Pons (tissue), 1 donor: ENCODE data around the gene TBC1D22A.
A peak's percentile ranks its signal among the peaks of the same experiment; 100 is the strongest.
"Not testable (repeated sequence)": the region's sequence is repeated elsewhere in the genome, so short reads cannot be mapped to it uniquely, and the experiment has no call there.

ENCODE experiments used
- DNase-seq: peaks from one replicate; pipeline ENCODE4 v3.0.0-alpha.2; 2016; ENCODE audit warnings: low spot score

Gene TBC1D22A

DNA sequence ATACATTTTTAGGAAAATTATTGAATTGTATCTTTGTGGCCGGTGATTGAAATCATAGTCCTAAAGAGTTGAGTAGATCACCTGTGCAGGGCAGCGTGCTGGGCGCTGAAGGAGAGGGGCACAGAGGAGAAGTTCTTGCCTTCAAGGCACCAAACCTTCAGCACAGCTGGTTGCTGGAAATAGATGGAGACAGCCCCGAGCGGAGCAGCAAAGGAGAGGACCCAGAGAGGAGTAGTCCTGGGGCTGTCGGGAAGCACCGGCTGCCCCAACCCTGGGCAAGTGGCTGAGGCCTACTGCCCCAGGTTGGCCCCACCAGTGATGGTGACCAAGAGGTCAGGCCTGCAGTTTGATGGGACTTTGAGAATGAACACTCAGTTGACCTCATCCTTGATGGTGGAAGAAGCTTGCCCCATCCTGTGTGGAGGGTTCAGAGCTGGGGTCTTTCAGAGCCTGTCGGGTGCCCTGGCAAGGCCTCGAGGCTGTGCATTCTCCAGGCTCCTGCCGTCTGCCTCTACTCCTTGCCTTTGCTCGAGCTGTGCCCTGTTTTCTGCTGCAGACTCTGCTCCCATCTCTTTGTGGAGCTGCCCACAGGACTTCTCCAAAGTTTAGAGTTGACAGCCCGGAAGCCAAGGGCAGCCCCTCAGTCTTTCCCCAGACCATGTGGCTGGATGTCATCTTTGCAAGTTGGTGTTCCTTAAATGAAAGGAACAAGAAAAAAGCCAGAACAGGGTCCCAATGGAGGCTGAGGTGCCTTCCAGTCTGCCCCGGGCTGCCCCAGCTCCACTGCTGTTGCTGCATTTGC is 285.1 kb downstream of the TBC1D22A start:
- no peak for DNase-seq

DNA sequence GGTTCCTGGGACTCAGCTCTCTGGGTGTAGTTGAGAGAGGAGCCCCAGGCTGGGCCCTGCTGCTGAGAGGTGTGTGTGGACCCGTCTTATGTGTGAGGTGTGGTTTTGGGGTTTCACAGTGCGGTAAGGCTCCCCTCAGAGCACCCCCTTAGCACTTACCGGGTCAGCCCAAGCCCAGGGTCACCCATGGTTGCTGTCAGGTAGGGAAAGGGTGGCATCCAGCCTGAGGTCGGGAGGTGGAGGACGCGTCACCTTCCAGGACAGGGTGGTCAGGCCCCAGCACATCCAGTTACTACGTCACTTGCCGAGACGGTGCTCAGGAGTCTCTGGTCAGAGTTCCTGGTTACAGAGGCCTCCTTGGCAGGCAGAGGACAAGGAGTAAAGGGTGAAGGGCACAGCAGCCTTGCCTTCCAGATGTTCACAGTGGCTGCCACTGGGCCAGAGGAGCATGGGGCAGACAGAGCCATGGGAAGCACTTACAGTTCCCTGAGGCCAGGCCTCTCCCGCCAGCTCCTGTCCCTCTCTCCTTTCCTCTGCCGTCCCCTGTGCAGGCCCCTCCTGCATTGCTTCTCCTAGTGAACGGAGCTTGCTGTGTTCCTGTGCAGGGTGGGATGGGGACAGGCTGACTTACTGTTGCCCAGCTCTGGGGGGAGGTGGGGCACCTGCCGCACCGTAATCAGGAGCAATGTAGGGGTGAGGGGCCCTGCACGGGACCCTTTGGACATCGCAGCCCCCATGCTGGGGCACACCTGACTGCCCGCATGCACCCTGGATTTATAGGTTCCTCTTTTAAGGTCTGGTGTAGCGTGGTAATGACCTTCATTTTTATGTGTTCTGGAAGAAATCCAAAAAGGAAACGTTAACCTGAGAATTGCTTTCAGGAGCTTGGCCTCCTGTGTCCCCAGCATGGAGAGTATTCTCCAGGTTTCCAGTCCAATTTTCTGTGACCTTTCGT is 285.9 kb downstream of the TBC1D22A start:
- no peak for DNase-seq

DNA sequence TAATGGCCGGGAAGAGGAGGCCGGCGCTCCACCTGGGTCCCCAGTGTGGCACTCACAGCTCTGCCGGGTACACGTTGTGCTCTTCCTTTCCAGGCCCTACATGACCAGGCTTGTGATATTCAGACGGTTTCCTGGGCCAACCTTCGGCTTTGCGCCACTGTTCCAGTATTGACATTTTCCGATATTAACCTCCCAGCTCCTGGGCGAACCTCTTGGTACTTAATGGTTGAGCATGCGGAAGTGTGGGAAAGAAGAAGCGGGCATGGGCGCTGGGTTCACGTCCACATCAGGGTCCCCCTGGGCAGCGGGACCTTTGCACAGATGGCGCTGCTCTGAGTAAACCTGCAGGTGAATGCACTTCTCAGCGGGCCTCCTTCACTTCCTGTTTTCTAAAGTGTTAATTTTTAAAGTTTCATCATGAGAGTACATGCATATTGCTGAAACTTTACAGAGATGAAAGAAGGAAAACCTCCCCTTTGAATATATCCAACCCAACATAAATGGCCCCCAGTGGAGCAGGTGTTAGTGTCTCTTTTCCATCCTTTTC is 286.7 kb downstream of the TBC1D22A start:
- no peak for DNase-seq

DNA sequence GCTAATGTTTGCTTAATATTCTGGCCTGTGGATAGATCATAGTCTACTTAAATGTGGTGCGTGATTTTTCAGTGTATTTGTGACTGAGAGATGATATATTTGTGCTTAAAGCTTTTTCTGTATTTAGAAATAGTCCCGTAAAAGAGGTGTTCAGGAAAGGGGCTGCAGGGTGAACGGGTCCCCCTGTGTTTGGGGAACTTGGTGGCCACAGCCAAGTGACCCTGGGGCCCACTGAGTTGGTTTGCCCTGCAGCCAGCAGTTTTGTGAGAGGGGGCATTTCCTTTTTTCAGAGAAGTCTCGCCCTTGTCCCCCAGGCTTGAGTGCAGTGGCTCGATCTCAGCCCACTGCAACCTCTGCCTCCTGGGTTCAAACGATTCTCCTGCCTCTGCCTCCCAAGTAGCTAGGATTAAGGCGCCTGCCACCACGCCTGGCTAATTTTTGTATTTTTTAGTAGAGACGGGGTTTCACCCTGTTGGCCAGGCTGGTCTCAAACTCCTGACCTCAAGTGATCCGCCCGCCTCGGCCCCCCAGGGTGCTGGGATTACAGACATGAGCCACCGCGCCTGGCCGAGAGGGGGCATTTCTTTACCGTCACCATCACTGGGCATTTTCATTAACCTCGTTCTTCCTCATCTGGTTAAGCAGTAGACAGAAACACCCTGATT is 287.4 kb downstream of the TBC1D22A start:
- DNase-seq = not testable (repeated sequence)

DNA sequence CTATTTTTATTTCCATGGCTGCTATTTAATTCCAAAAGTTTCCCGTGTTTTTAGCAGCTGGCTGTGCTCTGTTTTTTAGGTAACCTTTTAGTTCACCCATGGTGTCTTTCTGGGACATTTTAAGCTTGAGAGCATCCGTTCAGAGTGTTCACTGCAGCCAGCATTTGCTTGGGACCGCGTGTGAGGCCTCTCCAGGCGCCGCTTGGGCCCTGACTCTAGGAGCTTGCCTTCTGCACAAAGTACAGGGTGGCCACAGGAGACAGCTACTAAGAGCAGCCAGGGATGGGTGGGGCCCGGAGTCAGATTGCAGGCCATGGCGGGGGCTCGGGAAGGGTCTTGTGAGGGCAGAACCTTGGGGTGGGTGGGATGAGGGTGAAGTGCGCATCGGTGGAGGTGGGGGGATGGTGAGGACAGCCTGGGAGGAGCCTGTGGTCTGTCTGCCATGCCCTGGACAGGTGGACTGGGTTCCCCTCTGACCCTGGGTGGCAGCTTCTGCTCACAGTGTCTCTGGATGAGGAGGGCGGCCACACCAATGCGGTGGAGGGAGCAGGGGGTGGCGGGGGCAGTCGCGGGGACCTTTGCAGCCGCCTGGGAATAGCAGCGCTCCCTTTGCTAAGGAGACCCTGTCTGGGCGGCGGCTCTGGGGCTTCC is 288.1 kb downstream of the TBC1D22A start:
- DNase-seq = no peak

DNA sequence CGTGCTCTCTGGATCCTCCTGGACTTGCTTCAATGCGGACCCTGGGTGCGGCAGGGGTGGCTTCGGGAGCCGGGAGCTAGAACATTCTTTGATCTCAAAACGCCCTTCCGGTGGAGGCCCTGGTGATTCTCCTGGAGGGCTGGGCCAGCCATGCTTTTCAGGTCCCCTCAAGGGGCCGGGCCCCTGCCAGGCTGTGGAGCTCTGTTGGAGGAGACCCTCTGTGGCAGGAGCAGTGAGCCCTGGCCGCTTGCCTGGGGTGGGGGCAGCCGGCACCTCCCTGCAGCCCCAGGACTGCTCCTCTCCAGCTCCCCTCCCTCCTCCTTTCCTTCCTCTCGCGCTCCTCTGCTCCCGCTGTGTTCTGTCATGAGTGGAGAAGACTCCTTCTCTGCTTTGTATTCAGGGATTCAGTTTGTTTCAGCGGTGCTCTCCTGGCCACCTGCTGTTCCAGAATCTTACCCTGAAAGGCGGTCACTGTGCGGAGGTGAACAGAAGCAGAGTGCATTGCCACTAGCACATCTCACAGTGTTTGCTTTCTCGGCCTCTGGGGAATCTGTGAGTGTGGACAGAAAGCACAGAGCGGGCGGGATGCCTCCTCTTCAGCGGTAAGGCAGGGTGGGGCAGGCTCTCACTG is 289.1 kb downstream of the TBC1D22A start:
- no peak for DNase-seq

DNA sequence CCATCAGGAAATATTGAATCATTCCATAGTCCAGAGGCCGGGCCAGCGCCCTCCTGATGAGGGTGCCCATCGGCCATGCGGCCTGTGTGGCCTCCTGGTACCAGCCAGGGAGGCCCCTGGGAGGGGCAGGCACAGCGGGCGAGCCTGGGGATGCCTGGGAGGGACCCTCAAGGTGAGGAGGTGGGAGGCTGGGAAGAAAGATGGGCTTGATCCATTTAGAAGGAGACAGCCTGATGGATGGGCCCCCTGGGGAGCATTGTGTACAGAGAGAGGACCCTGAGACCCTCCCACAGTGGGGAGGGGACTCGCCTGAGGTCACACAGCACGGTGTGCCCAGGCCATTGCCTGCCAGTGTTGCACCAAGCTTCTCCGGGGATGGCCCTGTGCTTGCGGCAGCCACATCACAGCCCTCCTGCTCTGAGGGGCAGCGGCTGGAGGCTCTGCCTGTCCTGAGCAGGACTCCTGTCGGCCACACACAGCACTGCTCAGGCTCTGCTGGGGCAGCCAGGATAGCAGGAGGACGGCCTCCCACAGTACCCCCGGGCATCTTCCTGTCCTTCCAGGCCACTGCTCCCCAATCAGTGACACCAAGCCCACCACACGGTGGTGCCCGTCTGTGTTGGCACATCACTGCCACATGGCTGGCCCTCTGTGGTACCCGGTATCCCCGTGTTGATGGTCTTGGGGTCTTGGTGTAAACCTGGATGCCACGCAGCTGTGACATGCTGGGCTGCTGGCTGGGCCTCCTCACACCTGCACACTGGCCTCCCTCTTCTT is 290.0 kb downstream of the TBC1D22A start:
- no peak for DNase-seq

DNA sequence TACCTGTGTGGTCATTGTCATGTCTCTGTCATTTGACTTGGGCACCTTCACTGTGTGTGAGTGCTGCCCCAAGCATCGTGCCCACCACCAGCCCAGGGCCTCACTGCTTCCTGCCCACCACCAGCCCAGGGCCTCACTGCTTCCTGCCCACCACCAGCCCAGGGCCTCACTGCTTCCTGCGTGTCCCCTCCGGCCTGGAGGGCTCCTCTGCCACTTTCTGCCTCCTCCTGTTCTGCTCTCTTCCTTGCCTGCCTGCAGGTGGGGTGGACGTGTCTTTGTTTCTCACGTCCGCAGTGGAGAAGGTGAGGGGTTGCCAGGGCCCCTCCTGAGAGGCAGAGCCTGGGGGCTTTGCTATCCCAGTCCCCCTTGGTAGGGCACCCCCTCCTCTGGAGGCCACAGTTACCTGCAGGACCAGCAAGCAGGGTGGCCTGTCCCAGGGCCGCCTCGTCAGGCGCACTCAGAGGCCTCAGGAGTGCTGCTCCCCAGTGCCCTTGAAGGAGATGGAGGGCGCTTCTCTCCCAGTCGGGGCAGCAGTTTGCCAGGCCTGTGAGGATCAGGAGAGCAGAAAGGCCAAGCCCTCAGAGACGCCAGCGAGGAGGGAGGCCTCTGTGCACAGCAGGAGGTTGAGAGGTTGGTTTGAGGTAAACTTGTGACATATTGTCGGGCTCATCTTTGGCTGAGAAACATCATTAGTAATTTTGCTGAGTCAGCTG is 290.7 kb downstream of the TBC1D22A start:
- no peak for DNase-seq

DNA sequence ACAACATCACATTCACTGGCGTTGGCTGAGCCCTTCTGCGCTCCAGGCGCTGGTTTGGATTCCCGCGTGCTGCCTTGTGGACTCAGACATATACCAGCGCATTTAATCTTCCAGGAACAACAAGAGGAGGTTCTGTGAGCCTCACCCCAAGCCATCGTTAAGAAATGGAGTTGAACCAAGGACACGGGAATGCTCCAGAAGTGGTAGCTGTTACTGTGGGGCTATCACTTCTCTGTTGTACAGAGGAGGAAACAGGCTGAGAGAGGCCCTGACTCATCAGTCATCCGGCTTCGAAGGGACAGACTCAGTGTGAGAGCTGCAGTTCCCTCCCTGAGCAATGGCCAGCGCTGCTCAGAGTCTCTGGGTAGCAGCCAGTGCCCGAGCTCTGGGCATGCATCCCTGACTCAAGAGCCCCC is 291.3 kb downstream of the TBC1D22A start:
- peak; percentile 45 for DNase-seq

DNA sequence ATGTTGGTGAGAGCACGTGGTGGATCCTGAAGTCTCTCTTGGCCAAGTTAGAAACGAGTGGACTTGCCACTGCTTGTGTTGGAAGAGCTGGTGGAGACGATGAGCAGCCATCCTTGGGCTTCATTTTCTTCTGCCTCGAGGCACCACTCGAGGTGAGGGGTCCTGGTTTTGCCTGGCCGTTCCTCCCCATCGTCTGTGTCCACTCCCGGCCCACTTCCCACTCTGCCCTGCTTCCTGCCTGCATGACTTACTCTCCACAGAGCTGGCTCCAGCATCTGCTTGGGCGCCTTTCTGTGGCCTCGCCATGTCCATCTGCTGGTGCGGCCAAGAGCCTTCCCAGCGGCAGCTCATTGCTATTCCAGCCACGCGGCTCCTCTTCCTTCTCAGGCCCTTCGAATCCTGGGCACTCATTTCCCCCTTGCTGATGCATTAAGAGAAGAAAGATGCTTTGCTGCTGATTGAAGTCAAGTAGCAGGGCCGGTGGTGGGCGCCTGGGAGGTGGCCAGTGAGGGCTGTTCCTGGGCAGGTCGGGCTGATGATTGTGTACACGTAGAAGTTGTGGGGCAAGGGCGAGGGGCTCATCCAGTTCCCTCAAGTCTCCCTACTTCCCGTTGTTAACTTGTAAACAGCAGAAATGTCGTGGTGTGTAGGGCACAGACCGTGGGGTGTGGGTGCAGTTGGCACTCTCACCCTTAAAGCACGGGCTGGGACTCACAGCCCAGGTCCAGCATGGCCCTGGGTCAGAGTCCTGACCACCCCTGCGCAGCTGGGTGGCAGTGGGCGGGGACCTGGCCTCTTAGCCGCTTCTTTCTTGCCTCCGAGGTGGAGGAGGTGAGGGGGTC is 292.0 kb downstream of the TBC1D22A start:
- peak; percentile 29 for DNase-seq

DNA sequence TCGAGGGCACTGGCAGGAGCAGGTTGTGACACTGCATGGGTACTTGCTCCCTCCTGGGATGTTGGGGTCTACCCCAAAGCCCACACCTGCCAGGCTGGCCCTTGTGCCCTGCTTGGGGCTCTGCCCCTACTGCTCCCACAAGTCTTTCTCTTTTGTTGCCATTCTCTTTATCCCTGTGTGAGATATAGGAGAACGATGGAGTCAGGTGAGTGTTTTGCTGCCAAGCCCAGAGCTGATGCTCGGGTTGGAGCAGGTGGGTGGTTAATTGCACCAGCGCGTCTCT is 292.6 kb downstream of the TBC1D22A start:
- no peak for DNase-seq

DNA sequence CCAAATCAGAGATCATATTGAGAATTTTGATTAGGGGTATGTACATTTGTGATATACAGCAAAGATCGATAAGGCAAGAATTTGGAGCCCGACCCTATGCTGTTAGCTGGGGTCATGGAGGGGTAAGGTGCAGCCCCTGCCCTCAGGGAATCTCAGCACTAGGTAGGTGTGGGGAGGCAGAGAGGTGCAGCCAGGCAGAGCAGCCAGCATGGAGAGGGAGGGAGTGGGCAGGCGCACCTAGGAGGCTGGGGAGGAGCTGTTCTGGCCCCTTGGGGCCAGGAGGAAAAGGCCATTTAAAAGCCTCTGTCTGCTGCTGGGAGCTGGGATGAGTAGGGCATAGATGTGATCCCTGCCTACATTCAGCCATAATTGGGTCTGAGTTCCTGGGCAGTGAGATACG is 293.0 kb downstream of the TBC1D22A start:
- DNase-seq = no peak

DNA sequence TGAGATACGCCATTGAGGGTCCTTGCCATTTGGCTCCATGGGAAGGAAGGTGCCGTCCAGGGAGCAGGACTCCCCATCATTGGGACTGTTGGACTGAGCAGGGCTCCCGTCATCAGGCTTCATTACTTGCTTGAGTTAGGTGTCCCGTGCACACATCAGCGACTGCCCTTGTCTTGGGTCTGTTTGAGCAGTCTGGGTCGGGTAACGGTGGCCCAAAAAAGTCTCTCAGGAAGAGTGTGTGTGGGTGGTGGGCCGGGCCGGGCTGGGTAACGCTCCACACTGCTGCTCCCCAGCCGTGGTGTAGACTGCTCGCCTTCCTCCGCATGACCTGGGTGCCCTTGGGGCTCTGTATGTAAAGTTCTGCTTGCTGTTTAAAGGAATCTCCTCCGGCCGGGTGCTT is 293.5 kb downstream of the TBC1D22A start:
- no peak for DNase-seq

DNA sequence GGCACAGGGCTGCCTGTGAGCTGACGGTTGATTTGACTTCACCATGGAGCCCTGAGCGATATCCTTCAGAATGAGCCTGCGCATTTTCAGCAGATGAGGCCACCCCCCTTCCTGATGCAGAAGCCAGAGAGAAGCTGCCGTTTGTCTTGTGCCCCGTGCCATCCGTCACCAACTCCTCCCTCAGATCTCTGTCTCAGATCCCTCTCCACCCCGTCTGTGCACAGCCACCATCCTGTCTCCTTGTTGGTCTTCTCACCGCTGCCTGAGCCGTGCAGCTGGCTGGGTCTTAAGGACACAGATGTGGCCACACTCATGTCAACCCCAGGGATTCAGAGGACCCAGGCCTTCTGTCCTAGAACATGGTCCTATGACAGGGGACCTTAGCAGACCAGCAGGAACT is 293.9 kb downstream of the TBC1D22A start:
- DNase-seq = no peak

DNA sequence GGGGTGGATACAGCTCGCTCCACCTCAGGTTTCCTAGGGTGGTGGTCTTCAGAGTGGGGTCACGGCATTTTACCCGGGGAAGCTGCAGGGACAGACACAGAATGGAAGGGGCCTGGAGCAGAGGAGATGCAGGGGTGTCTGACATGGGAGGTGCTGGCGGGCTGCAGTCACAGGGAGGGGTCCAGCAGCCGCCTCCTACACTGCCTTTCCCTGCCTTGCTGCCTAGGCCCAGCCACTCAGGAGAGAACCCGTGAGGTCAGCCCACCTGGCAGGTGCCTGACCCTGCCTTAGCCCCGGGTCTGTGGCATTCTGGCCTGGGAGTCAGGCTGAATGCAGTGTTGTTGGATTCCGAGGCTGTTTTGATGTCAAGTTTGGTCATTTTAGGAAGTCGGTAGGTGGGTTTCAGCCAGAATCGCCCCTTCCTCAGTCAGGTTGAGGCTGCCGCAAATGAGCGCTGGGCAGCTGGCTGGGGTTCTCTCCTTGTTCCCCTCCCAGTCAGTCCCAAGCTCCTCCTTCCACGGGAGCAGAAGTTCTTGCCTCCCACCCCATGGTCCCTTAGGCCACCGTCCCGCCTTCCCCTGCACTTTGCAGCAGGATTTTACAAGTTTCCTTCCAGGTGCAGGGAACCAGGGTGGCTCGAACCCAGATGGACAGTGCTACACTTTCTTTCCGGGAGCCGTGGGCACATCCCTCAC is 294.5 kb downstream of the TBC1D22A start:
- no peak for DNase-seq

DNA sequence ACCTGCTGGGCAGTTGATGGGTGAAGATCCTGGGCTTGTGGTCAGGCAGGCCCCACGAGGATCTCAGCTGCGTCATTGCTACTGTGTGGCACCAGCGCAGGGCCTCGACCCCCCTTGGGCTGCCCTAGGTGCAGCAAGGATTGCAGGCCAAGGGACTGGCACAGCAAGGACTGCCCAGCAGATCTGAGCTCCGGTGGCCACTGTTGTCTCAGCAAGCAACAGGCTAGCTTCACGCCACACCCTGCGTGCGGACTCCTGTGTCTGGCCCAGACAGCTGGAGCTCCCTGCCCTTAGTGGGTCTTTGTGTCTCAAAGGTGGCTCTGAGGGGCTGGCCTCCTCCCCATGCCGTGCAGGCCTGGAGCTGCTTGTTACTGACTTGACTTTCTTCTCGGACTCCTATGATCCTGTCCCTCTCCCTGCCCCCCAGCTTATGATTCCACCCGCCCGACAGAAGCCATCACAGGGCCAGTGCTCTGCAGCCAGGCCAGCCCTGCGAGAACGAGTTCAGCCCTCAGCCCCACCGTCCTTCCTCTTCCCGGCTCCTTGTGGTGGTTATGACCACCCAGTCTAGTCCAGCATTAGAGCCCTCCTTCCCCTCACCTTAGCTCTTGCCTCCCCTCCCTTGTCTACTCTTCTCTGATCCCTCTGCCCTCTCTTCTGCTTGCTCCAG is 295.6 kb downstream of the TBC1D22A start:
- DNase-seq = no peak

DNA sequence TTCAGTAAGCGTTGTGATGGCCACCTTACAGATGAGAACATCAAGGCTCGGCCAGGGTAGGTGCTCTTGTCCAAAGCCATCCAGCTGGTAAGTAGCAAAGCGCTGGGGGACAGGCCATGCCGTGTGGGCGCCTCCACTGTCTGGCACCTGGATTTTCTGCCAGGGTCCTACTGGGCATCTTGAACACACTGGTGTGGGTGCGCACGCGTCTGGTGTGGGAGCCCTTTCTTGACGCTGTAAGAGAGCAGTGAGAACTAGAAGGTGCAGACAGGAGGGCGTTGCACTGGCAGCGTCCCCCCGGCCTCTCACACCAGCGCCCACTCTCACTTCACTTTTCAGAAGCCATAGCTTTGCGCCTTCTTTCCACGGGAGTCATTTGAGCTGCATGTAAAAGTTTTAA is 296.6 kb downstream of the TBC1D22A start:
- no peak for DNase-seq

DNA sequence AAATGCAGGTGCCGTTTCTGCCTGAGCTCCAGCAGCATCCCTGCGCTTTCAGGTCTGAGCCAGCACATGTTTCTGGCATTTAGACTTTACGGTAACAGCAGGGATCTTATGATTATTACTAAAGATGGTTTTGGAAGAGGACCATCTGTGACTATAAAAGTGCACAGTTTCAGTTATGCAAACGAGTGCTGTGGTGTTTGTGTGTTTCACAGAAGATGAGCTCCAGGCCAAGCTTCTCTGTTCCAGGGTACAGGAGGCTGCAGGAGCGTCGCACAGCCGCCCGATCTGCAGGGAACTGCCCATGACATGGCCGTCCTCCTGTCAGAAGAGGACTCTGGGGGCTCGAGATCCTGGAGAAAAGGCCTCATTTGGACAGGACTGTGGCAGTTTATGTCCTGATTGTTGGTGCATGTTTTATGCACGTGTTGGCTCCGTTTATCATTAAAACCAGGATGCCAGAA is 297.3 kb downstream of the TBC1D22A start:
- DNase-seq = no peak
